Measurements from ENCODE around the gene PLCB1. TPM values are rescaled to one million over a fixed set of nuclear protein-coding genes. Genes with fewer than 3 reads are reported as not detected.

PLCB1 gene
- total and polyA plus RNA-seq, 10 of the 15 experiments (the other 5 are each of a cell fraction or from before 2014, with no cell fraction given), result 0.05 to 5.3 (median 0.17) TPM; not detected in 1

DNA sequence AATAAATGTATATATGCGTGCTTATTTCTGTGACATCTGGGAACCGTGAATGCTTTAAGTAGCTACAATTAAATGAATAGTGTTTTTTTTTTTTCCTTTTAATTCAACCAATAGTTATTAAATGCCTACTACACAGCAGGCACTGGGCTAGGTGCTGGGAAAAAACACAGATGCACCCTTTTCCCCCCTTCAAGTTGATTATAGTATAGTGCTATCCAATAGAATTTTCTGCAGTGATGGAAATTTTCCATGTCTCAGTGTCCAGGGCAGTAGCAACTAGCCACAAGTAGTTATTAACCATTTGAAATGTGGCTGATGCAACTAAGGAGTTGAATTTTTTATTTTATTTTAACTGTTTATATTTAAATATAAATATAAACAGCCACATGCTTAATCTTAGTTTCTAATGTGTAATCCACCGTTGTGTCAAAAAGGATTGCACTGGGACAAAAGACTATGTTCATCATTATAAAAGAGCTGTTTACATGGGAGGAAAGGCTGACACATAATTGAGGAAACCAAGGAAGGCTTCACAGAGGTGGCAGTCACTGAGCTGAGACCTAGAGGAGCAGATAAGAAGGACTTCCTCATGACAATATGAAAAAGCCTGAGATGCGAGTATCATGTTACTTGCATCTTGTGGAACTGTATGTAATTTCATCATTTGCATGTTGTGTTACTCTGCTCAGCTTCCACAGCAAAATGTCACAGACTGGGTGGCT, 675.6 kb downstream of the PLCB1 start:
- no peak overlapping the region for H3K4me3 ChIP-seq
- DNase-seq (ENCODE audit: low read depth, low spot score), result no peak
- H3K4me2 ChIP-seq (ENCODE audit: control insufficient read depth, insufficient read depth), result no peak overlapping the region
- CTCF ChIA-PET, result interaction anchor here (0.9 to 1.1 kb wide), 2 partner anchors 18 to 58 kb away, joined by 3 to 6 read pairs; no protein-coding TSS in a partner anchor
- no peaks in the 10 kb centered on the region for H3K4me1 ChIP-seq (ENCODE audit: control insufficient read depth, insufficient read depth, low read length)
- no peaks in the 10 kb centered on the region for H4K20me1 ChIP-seq (ENCODE audit: control insufficient read depth, insufficient read depth)
- in situ Hi-C loops (cut with MboI) (no loop called here), intact Hi-C loops (cut with micrococcal nuclease; ENCODE audit: unreplicated experiment) (no loop called here)
- 48% methylated on average over 4 of the region's 4 CpGs for WGBS (ENCODE audit: insufficient coverage, insufficient replicate concordance, low lambda C conversion rate, missing lambda C conversion rate)
- no peaks in the 10 kb centered on the region for H3K79me2 ChIP-seq (ENCODE audit: control insufficient read depth, insufficient read depth, low read length)
- FAIRE-seq, result no peak
- H3K9me3 ChIP-seq (replicated peaks; ENCODE audit: control insufficient read depth, insufficient read depth, low read length), result no peaks in the 10 kb centered on the region
- H3K9ac ChIP-seq (ENCODE audit: control insufficient read depth, insufficient read depth, low read length), result no peak overlapping the region
- no TSS peak for BruUV-seq (replicated peaks)
- TF ChIP-seq CBFB (IDR thresholded peaks at IDR 0.05; ENCODE audit: low read depth) (no peak), ESRRA (IDR thresholded peaks at IDR 0.05; ENCODE audit: low read length) (no peak), RBBP5 (conservative IDR thresholded peaks at IDR 0.05) (no peak)
- TF ChIP-seq, protein P1, sequence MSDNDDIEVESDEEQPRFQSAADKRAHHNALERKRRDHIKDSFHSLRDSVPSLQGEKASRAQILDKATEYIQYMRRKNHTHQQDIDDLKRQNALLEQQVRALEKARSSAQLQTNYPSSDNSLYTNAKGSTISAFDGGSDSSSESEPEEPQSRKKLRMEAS (IDR thresholded peaks at IDR 0.05; ENCODE audit: low read depth, low read length), result no peak
- H3K27me3 ChIP-seq (replicated peaks in 1 of 2; ENCODE audit: control insufficient read depth in 2 of 2, insufficient read depth in 2 of 2, low read length in 1 of 2), result no peaks in the 10 kb centered on the region
- POLR2A ChIA-PET, result no interaction called here
- SMC1A ChIA-PET (ENCODE audit: uncharacterized antibody, unreplicated experiment), result interaction anchor here (0.6 kb wide), 1 partner anchor 783 kb away, joined by 3 read pairs; no protein-coding TSS in a partner anchor
- no peak overlapping the region for H3K27ac ChIP-seq (ENCODE audit: control insufficient read depth, insufficient read depth)
- RAD21 ChIA-PET (ENCODE audit: unreplicated experiment), result no interaction called here
- no peak overlapping the region for H2AFZ ChIP-seq (ENCODE audit: control insufficient read depth, low read depth, low read length)
- H3K36me3 ChIP-seq (ENCODE audit: control insufficient read depth in 2 of 2, insufficient read depth in 2 of 2, low read length in 1 of 2), result no peaks in the 10 kb centered on the region
- ATAC-seq, result no peak

DNA sequence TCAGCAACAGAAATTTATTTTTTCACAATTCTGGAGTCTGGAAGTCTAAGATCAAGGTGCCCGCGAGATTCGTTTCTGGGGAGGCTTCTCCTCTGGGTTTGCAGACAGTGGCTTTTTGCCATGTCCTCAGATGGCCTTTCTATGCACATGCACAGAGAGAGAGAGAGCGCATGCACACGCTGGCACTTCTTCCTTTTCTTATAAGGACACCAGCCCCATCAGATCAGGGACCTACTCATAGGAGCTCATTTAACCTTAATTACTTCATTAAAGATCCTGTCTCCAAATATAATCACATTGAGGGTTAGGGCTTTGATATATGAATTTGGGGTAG, 676.1 kb downstream of the PLCB1 start:
- no peak overlapping the region for H3K4me2 ChIP-seq (ENCODE audit: control insufficient read depth, insufficient read depth)
- 88% methylated on average over 5 of the region's 5 CpGs for WGBS (ENCODE audit: insufficient coverage, insufficient replicate concordance, low lambda C conversion rate, missing lambda C conversion rate)
- no peaks in the 10 kb centered on the region for H3K9me3 ChIP-seq (replicated peaks; ENCODE audit: control insufficient read depth, insufficient read depth, low read length)
- intact Hi-C loops (cut with micrococcal nuclease; ENCODE audit: unreplicated experiment), result no loop called here
- no peak overlapping the region for H2AFZ ChIP-seq (ENCODE audit: control insufficient read depth, low read depth, low read length)
- H3K4me1 ChIP-seq (ENCODE audit: control insufficient read depth, insufficient read depth, low read length), result no peaks in the 10 kb centered on the region
- no peaks in the 10 kb centered on the region for H3K27me3 ChIP-seq (replicated peaks in 1 of 2; ENCODE audit: control insufficient read depth in 2 of 2, insufficient read depth in 2 of 2, low read length in 1 of 2)
- no peaks in the 10 kb centered on the region for H4K20me1 ChIP-seq (ENCODE audit: control insufficient read depth, insufficient read depth)
- in situ Hi-C loops (cut with MboI), result no loop called here
- ChIA-PET SMC1A (ENCODE audit: uncharacterized antibody, unreplicated experiment) (no interaction called here), POLR2A (no interaction called here), CTCF (interaction anchor here (1.1 kb wide), 1 partner anchor 18 kb away, joined by 6 read pairs; no protein-coding TSS in a partner anchor), RAD21 (ENCODE audit: unreplicated experiment) (no interaction called here)
- no TSS peak for BruUV-seq (replicated peaks)
- H3K27ac ChIP-seq (ENCODE audit: control insufficient read depth, insufficient read depth), result no peak overlapping the region
- no peak for ATAC-seq
- H3K4me3 ChIP-seq, result no peak overlapping the region
- DNase-seq (ENCODE audit: low read depth, low spot score), result no peak
- no peaks in the 10 kb centered on the region for H3K36me3 ChIP-seq (ENCODE audit: control insufficient read depth in 2 of 2, insufficient read depth in 2 of 2, low read length in 1 of 2)
- no peak for FAIRE-seq
- no peak overlapping the region for H3K9ac ChIP-seq (ENCODE audit: control insufficient read depth, insufficient read depth, low read length)
- H3K79me2 ChIP-seq (ENCODE audit: control insufficient read depth, insufficient read depth, low read length), result no peaks in the 10 kb centered on the region
- TF ChIP-seq, protein P2, sequence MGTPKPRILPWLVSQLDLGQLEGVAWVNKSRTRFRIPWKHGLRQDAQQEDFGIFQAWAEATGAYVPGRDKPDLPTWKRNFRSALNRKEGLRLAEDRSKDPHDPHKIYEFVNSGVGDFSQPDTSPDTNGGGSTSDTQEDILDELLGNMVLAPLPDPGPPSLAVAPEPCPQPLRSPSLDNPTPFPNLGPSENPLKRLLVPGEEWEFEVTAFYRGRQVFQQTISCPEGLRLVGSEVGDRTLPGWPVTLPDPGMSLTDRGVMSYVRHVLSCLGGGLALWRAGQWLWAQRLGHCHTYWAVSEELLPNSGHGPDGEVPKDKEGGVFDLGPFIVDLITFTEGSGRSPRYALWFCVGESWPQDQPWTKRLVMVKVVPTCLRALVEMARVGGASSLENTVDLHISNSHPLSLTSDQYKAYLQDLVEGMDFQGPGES (IDR thresholded peaks at IDR 0.05), result no peak
- no peak for TF ChIP-seq SIN3A (IDR thresholded peaks at IDR 0.05; ENCODE audit: low read depth, low read length)
- no peak for TF ChIP-seq CBFB (IDR thresholded peaks at IDR 0.05; ENCODE audit: low read depth)
- TF ChIP-seq, protein P3, sequence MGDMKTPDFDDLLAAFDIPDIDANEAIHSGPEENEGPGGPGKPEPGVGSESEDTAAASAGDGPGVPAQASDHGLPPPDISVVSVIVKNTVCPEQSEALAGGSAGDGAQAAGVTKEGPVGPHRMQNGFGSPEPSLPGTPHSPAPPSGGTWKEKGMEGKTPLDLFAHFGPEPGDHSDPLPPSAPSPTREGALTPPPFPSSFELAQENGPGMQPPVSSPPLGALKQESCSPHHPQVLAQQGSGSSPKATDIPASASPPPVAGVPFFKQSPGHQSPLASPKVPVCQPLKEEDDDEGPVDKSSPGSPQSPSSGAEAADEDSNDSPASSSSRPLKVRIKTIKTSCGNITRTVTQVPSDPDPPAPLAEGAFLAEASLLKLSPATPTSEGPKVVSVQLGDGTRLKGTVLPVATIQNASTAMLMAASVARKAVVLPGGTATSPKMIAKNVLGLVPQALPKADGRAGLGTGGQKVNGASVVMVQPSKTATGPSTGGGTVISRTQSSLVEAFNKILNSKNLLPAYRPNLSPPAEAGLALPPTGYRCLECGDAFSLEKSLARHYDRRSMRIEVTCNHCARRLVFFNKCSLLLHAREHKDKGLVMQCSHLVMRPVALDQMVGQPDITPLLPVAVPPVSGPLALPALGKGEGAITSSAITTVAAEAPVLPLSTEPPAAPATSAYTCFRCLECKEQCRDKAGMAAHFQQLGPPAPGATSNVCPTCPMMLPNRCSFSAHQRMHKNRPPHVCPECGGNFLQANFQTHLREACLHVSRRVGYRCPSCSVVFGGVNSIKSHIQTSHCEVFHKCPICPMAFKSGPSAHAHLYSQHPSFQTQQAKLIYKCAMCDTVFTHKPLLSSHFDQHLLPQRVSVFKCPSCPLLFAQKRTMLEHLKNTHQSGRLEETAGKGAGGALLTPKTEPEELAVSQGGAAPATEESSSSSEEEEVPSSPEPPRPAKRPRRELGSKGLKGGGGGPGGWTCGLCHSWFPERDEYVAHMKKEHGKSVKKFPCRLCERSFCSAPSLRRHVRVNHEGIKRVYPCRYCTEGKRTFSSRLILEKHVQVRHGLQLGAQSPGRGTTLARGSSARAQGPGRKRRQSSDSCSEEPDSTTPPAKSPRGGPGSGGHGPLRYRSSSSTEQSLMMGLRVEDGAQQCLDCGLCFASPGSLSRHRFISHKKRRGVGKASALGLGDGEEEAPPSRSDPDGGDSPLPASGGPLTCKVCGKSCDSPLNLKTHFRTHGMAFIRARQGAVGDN (IDR thresholded peaks at IDR 0.05), result no peak
